GM10248 (cell line): ENCODE results near the gene INSIG1.

Source experiments
- CTCF ChIA-PET: fragments of 300-600 bp; sonication (Branson Sonifier 250); formaldehyde crosslinking; extraction: SDS; loops from one replicate; lab custom pipeline; 2021; ENCODE audit warnings: antibody characterized with exemption; lab: Yijun Ruan, JAX
- POLR2A ChIA-PET: fragments of 350-650 bp; sonication (Branson Sonifier 250); formaldehyde crosslinking; extraction: SDS; loops from one replicate; lab custom pipeline; 2020; ENCODE audit warnings: antibody characterized with exemption; lab: Yijun Ruan, JAX
- DNase-seq: peaks from one replicate; pipeline ENCODE4 v3.0.0; 2012; ENCODE audit errors: extremely low spot score
- TF ChIP-seq, protein P1 (sequence below): IDR thresholded peaks from 2 replicates; pipeline ENCODE4 v1.5.1; 2012; ENCODE audit warnings: mild to moderate bottlenecking, low read depth; ENCODE audit errors: extremely low read depth, missing control alignments, control extremely low read depth

The INSIG1 gene

GRCh38 chr7:155324012-155324917 is 26.6 kb downstream of the INSIG1 start:
- ChIA-PET POLR2A (no interaction called here), CTCF (no interaction called here)
- no peak for DNase-seq
- TF ChIP-seq, protein P1, sequence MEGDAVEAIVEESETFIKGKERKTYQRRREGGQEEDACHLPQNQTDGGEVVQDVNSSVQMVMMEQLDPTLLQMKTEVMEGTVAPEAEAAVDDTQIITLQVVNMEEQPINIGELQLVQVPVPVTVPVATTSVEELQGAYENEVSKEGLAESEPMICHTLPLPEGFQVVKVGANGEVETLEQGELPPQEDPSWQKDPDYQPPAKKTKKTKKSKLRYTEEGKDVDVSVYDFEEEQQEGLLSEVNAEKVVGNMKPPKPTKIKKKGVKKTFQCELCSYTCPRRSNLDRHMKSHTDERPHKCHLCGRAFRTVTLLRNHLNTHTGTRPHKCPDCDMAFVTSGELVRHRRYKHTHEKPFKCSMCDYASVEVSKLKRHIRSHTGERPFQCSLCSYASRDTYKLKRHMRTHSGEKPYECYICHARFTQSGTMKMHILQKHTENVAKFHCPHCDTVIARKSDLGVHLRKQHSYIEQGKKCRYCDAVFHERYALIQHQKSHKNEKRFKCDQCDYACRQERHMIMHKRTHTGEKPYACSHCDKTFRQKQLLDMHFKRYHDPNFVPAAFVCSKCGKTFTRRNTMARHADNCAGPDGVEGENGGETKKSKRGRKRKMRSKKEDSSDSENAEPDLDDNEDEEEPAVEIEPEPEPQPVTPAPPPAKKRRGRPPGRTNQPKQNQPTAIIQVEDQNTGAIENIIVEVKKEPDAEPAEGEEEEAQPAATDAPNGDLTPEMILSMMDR, result no peak

GRCh38 chr7:155324918-155325235 is 27.2 kb downstream of the INSIG1 start:
- no peak for DNase-seq
- CTCF ChIA-PET, result interaction anchor here (1.9 kb wide), 1 partner anchor 20 kb away, joined by 10 read pairs; no protein-coding TSS in a partner anchor
- POLR2A ChIA-PET, result no interaction called here
- TF ChIP-seq, protein P1, result no peak

- ChIA-PET CTCF (interaction anchor here (1.9 kb wide), 1 partner anchor 18 kb away, joined by 10 read pairs; no protein-coding TSS in a partner anchor), POLR2A (no interaction called here)
- TF ChIP-seq, protein P1, result no peak
- no peak for DNase-seq
These were observed 28.7 kb downstream of the INSIG1 start for GRCh38 chr7:155326385-155326784.

GRCh38 chr7:155327590-155328320 is 30.1 kb downstream of the INSIG1 start:
- TF ChIP-seq, protein P1, result no peak
- POLR2A ChIA-PET, result interaction anchor here (0.5 kb wide), 1 partner anchor 735 kb away, joined by 3 read pairs; no protein-coding TSS in a partner anchor
- no peak for DNase-seq
- CTCF ChIA-PET, result no interaction called here

- ChIA-PET POLR2A (no interaction called here), CTCF (no interaction called here)
- no peak for DNase-seq
- TF ChIP-seq, protein P1, result no peak
These were observed 31.5 kb downstream of the INSIG1 start for GRCh38 chr7:155329225-155329624.

GRCh38 chr7:155331396-155331795 is 33.7 kb downstream of the INSIG1 start:
- TF ChIP-seq, protein P1, result no peak
- DNase-seq, result no peak
- ChIA-PET POLR2A (interaction anchor here (0.6 kb wide), 1 partner anchor 27 kb away, joined by 5 read pairs; no protein-coding TSS in a partner anchor), CTCF (interaction anchor here (0.9 to 1.3 kb wide), 2 partner anchors 11 to 14 kb away, joined by 3 to 7 read pairs; no protein-coding TSS in a partner anchor)
